NCI-H446 treated with DMSO at 0.1 percent for 48 hours (cell line): ENCODE data around the gene GPR137C.

ENCODE experiments used
- DNase-seq: peaks from one replicate; lab custom pipeline; 2025; lab: John Stamatoyannopoulos, UW

GPR137C gene, protein sequence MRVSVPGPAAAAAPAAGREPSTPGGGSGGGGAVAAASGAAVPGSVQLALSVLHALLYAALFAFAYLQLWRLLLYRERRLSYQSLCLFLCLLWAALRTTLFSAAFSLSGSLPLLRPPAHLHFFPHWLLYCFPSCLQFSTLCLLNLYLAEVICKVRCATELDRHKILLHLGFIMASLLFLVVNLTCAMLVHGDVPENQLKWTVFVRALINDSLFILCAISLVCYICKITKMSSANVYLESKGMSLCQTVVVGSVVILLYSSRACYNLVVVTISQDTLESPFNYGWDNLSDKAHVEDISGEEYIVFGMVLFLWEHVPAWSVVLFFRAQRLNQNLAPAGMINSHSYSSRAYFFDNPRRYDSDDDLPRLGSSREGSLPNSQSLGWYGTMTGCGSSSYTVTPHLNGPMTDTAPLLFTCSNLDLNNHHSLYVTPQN

GRCh38 chr14:52552063-52552988, at the start of gene GPR137C, which contains the start of gene TXNDC16:
Gene GPR137C, plus strand, starts transcription at chr14:52552836. Its CDS starts 312 bp downstream, at chr14:52553148.
Gene TXNDC16, minus strand, starts transcription at chr14:52552505. Its CDS starts 8,948 bp downstream, at chr14:52543557.
- DNase-seq: peak; percentile 98

GRCh38 chr14:52513249-52513648, 39.4 kb upstream of the GPR137C start:
- no peak for DNase-seq

DNA sequence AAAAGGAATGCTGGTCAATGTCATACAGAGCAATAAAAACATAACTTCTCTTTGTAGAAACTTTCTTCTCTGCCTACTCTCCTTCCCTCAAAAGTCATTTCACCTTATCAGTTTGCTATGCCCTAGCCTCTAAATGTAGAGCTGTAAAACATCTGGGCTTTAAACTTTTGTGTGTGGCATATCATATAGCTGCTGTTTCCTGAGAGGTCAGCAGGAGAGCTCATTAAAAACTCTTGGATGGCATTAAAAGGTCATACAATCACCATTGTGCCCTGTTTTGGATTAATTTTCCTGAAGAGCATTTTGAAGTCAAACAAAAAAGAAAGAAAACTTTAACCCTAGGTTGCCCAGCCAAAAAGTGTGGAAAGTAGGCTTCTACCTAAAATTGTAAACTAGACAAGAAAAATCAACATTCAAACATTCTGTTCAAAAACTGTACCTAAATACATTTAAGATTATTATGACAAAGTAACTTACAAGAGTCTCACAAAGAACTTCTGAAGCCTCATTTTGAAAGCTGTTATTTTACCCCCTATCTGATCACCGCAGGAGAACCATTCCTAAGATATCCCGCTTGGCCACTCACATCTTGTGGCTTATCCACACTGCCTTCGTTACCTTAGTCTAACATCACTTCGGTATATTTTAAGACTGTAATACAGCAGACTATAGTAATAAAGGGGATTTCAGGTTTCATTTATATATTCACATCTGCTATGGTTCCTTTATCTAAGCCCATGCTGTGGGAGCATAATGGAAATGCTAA, 38.4 kb upstream of the GPR137C start:
- no peak for DNase-seq

DNA sequence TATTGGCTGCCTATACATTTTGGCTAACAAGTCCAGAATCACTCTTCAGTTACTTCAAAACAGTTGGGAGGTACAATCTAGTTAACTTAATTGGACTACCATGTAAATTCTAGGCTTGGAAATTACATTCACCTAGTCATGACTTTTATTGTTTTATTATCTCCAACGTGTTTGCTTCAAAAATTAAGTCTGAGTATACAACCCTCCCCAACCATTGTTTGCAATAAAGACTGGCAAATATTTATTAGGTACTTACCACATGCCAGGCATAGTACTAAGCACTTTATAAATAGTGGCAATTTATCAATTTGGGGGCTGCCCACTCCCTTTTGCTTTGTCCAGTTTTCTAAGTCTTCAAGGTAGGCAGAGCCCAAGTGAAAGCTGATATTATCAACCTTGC, 30.6 kb upstream of the GPR137C start:
- no peak for DNase-seq

DNA sequence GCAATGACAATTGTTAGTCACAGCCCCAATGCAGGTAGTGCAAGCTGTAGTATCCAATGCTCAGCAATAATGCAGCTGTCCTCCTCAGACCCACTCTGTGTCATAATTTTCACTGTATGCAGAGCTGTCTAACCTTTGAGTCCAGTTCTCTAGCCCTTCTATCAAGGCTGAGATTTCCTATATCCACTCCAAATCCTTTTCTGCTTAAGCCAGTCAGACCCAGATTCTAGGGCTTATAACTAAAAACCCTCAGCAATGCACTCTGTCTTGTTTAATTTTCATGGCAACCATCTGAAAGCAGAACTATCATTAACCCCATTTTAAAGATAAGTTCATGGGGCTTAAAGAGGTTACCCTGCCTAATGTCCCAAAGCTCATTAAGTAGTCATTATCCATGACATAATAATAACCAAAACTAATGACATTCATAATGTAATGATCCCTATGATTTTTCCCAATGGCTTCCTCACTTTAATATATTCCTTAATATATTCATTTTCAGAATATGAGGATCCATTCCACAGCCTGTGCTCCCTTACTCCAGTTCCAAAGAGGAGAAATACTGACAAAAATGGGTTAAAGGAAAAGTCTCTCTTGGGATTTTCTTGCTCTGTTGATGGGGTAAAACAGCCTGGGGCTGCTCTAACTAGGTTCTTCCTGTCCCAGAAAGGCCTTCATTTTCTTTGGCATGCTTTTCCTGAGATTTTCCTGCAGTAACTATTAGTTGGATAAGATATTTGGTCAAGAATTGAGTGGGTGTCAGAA, 29.9 kb upstream of the GPR137C start:
- no peak for DNase-seq

DNA sequence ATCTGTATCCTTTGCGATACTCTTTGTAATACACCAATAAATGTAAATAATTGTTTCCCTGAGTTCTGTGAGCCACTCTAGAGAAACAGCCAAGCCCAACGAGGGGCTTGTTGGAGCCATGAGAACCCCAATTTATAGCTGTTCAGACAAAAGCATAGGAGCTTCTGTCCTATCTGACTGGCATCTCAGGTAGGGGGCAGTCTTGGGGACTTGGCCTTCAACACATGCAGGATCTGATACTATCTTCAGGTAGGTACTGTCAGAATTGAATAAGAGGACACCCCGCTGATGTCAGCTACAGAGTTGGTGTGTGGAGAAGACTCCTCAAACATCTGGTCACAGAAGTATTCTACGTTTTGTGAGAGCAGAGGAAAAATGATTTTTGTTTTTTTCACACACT, 25.6 kb upstream of the GPR137C start:
- no peak for DNase-seq

DNA sequence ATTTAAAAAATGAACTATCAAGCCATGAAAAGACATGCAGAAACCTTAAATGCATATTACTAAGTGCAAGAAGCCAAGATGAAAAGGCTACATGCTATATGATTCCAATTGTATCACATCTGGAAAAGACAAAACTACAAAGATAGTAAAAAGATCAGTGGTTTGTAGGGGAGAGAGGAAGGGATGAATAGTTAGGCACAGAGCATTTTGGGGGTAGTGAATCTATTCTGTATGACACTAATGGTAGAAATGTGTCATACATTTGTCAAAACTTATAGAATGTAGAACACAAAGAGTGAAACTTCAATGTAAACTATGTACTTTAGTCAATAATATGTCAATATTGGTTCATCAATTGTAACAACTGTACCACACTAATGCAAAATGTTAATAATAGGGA, 21.2 kb upstream of the GPR137C start:
- DNase-seq: no peak

GRCh38 chr14:52536269-52536668, 16.4 kb upstream of the GPR137C start:
- DNase-seq: no peak

GRCh38 chr14:52538623-52539022, 14.0 kb upstream of the GPR137C start:
- no peak for DNase-seq

GRCh38 chr14:52545584-52546317, 6.9 kb upstream of the GPR137C start:
- DNase-seq: no peak

DNA sequence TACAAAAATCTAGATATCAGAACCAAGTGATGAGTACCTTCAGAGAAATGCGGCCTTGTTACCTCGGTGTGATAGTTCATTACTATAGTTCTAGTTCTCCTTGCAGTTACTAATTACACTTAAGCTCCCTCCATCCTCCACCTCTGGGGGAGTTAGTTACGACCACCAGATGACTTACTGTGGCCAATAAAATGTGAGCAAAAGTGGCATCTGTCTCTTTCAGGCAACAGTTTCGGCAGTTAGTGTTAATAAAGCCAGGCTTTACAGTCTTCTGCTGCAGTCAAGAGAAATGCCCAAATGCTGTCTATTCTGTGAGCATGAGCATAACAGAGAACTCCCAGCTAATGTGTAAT, 6.3 kb upstream of the GPR137C start:
- DNase-seq: no peak

DNA sequence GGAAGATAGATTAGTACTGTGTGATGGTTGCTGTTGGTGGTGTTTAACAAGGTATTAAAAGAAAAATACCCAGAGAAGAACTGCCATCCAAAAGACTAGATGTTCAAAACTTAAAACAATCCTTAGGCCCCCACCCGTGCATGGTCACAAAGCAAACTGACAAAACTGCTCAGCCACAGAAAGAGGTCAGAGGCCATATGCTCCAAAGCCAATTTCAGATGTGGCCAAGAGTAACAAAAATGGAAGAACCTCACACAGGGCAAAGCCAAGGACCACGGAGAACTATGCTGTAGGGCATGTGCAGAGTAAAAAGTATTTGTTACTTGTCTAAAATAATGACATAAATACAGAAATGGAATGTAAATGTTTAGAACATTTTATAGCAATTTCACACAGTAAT, 5.6 kb upstream of the GPR137C start:
- no peak for DNase-seq

GRCh38 chr14:52547526-52547925, 5.1 kb upstream of the GPR137C start:
- DNase-seq: no peak

GRCh38 chr14:52550661-52551060, 2.0 kb upstream of the GPR137C start:
- no peak for DNase-seq

- DNase-seq: no peak
Observed at GRCh38 chr14:52551205-52551604, 1.4 kb upstream of the GPR137C start.

DNA sequence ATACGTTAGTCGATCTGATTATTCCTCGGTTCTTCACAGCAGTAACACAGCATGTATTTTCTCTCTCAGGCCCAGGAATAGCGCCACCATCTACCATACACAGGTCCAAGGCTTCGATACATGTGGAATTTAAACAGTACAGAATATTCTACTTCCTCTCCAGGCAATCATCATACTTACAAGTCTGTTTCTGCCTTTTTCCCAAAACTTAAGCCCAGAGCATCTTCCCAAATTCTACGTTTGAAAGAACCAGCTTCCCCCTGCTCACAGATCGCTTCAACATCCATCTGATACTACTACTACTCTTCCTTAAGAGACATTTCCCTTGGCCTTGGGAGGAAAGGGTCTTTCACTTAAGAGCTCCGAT, 957 bp upstream of the GPR137C start:
- DNase-seq: no peak

GRCh38 chr14:52553002-52553670, 500 bp downstream of the GPR137C start:
- no peak for DNase-seq

GRCh38 chr14:52553671-52554575, 1.3 kb downstream of the GPR137C start:
- peak; percentile 73 for DNase-seq

DNA sequence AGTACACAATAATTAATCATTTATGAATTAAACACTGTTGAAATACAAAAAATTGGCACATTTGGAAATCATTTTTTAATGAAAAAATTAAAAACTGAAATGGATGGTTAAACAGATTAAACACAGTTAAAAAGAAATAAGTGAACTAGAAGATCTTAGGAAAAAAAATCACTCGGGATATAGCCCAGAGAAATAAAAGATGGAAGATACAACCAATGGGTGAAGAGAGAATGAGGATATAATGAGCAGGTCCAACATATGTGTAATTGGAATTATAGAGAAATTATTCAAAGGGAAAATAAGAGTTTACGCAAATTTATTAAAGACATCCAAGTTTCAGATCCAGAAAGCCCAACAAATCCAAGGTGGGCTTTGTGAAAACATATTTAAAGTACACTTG, 6.1 kb downstream of the GPR137C start:
- no peak for DNase-seq
